ENCODE data around the gene ARID4B. TPM values are rescaled to one million over a fixed set of nuclear protein-coding genes. Genes with fewer than 3 reads are reported as not detected.

ARID4B gene
- polyA plus RNA-seq, 1 donor (not counting 4 experiments of a cell fraction or from before 2014, with no cell fraction given): 12.7 TPM

DNA sequence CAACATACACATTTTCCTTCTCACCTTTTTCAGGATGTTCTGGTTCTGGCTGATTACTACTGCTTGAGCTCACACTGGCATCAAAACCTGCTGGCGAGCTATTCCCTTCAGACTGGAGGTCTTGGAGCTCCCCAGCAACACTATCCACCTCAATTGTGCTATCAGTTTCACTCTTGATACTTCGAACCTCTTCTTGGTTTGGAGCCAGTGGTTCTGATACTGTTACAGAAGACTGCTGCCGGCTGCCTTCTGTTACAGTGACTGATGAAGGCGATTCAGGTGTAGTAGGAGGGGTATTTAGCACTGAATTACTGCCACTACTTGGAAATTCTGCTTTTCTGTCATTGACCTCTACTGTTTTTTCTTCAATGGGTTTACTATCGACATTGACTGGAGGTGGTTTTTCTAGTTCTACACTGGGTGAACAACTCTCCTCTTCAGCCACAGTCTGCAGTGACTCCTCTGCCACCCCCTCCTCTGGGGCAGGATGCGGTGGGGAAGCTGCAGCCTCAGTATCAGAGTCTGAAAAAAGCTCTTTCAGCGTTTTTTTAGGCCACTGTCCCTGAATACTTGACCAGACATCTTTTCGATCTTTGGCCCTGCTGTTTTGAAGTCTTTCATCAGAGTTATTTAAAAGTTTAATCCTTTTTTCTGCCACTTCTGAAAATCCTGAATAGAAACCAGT is 146.3 kb downstream of the ARID4B start:
- FAIRE-seq (no peak), DNase-seq (ENCODE audit: low read depth, low spot score) (no peak)
- H3K27me3 ChIP-seq (ENCODE audit: control insufficient read depth, extremely low read depth, insufficient read depth, low read length): no peaks in the 10 kb centered on the region
- H3K27ac ChIP-seq (ENCODE audit: control insufficient read depth, insufficient read depth, low read length): no peak overlapping the region
- H3K36me3 ChIP-seq (ENCODE audit: control insufficient read depth in 2 of 2, extremely low read depth in 1 of 2, insufficient read depth in 2 of 2, low read length in 2 of 2): peaks cover 4 to 9% of the 10 kb centered on the region in 2 experiments
- no peak overlapping the region for H2AFZ ChIP-seq (ENCODE audit: control insufficient read depth, low read length)
- TF ChIP-seq, protein P1, sequence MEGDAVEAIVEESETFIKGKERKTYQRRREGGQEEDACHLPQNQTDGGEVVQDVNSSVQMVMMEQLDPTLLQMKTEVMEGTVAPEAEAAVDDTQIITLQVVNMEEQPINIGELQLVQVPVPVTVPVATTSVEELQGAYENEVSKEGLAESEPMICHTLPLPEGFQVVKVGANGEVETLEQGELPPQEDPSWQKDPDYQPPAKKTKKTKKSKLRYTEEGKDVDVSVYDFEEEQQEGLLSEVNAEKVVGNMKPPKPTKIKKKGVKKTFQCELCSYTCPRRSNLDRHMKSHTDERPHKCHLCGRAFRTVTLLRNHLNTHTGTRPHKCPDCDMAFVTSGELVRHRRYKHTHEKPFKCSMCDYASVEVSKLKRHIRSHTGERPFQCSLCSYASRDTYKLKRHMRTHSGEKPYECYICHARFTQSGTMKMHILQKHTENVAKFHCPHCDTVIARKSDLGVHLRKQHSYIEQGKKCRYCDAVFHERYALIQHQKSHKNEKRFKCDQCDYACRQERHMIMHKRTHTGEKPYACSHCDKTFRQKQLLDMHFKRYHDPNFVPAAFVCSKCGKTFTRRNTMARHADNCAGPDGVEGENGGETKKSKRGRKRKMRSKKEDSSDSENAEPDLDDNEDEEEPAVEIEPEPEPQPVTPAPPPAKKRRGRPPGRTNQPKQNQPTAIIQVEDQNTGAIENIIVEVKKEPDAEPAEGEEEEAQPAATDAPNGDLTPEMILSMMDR (optimal IDR thresholded peaks at IDR 0.05 in 1 of 3, IDR thresholded peaks at IDR 0.05 in 1 of 3, conservative IDR thresholded peaks at IDR 0.05 in 1 of 3; ENCODE audit: extremely low read depth in 1 of 3, insufficient read depth in 2 of 3, low read length in 3 of 3): no peak
- TF ChIP-seq EZH2 (IDR thresholded peaks at IDR 0.05; ENCODE audit: low read length): no peak
- no peak overlapping the region for H3K9ac ChIP-seq (ENCODE audit: control insufficient read depth, extremely low read depth, insufficient read depth, low read length)
- no peaks in the 10 kb centered on the region for H3K4me1 ChIP-seq (ENCODE audit: control insufficient read depth, extremely low read depth, insufficient read depth, low read length)
- no peaks in the 10 kb centered on the region for H3K9me1 ChIP-seq (ENCODE audit: control insufficient read depth, extremely low read depth, insufficient read depth, low read length)
- no peaks in the 10 kb centered on the region for H3K79me2 ChIP-seq (ENCODE audit: control insufficient read depth, insufficient read depth, low read length)
- H3K4me3 ChIP-seq (ENCODE audit: control insufficient read depth in 2 of 3, extremely low read depth in 1 of 3, insufficient read depth in 2 of 3, low read depth in 1 of 3, low read length in 3 of 3): no peak overlapping the region
- no peaks in the 10 kb centered on the region for H4K20me1 ChIP-seq (ENCODE audit: control insufficient read depth, extremely low read depth, insufficient read depth, low read length)
- H3K4me2 ChIP-seq (ENCODE audit: control insufficient read depth, extremely low read depth, insufficient read depth, low read depth, low read length): no peak overlapping the region
- H3K9me3 ChIP-seq (ENCODE audit: control insufficient read depth, low read depth, low read length): no peaks in the 10 kb centered on the region
- dilution Hi-C loops (cut with MboI; ENCODE audit: extremely low pct_ligation_motif_present, low sequenced_read_pairs): no loop called here

DNA sequence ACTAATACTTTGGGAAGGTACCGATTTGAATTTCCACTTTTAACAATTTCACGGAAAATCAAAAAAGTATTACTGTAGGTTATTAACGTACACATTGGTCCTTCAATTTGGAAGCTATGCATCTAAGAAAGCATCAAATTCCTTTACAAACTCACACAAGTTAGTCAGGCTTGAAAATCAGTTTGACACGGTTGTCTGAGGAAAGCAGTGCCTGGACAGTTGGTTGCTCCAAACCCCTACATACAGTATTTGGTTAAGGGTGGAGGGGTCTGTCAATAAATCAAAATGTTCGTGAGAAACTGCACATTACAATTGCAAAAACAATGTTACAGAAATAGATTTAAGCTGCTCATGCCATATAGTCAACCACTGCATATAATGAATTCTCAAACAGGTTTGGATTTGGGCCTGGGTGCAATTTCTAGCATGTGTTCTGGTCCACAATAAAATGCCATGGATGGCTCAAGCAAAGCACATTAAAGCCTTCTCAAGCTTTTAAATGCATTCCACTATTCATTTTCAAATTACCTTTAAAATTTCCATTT is 147.0 kb downstream of the ARID4B start:
- DNase-seq (ENCODE audit: low read depth, low spot score) (no peak), FAIRE-seq (no peak)
- TF ChIP-seq, protein P1 (optimal IDR thresholded peaks at IDR 0.05 in 1 of 3, IDR thresholded peaks at IDR 0.05 in 1 of 3, conservative IDR thresholded peaks at IDR 0.05 in 1 of 3; ENCODE audit: extremely low read depth in 1 of 3, insufficient read depth in 2 of 3, low read length in 3 of 3): no peak
- TF ChIP-seq EZH2 (IDR thresholded peaks at IDR 0.05; ENCODE audit: low read length): no peak
- Histone ChIP-seq H3K4me2 (ENCODE audit: control insufficient read depth, extremely low read depth, insufficient read depth, low read depth, low read length) (no peak overlapping the region), H3K36me3 (ENCODE audit: control insufficient read depth in 2 of 2, extremely low read depth in 1 of 2, insufficient read depth in 2 of 2, low read length in 2 of 2) (peaks cover 6 to 12% of the 10 kb centered on the region in 2 experiments), H3K27ac (ENCODE audit: control insufficient read depth, insufficient read depth, low read length) (no peak overlapping the region), H3K9ac (ENCODE audit: control insufficient read depth, extremely low read depth, insufficient read depth, low read length) (no peak overlapping the region), H2AFZ (ENCODE audit: control insufficient read depth, low read length) (no peak overlapping the region), H3K4me1 (ENCODE audit: control insufficient read depth, extremely low read depth, insufficient read depth, low read length) (no peaks in the 10 kb centered on the region), H3K9me3 (ENCODE audit: control insufficient read depth, low read depth, low read length) (no peaks in the 10 kb centered on the region), H3K4me3 (ENCODE audit: control insufficient read depth in 2 of 3, extremely low read depth in 1 of 3, insufficient read depth in 2 of 3, low read depth in 1 of 3, low read length in 3 of 3) (no peak overlapping the region), H4K20me1 (ENCODE audit: control insufficient read depth, extremely low read depth, insufficient read depth, low read length) (no peaks in the 10 kb centered on the region), H3K9me1 (ENCODE audit: control insufficient read depth, extremely low read depth, insufficient read depth, low read length) (no peaks in the 10 kb centered on the region), H3K79me2 (ENCODE audit: control insufficient read depth, insufficient read depth, low read length) (no peaks in the 10 kb centered on the region), H3K27me3 (ENCODE audit: control insufficient read depth, extremely low read depth, insufficient read depth, low read length) (no peaks in the 10 kb centered on the region)
- dilution Hi-C loops (cut with MboI; ENCODE audit: extremely low pct_ligation_motif_present, low sequenced_read_pairs): no loop called here

All from keratinocyte (primary cell).